Cerebellar cortex (tissue), 1 donor: Measurements from ENCODE around the gene DMXL2.

Source experiments
- DNase-seq: peaks from one replicate; pipeline ENCODE4 v3.0.0-alpha.2; 2015; ENCODE audit warnings: low spot score

Gene DMXL2

DNA sequence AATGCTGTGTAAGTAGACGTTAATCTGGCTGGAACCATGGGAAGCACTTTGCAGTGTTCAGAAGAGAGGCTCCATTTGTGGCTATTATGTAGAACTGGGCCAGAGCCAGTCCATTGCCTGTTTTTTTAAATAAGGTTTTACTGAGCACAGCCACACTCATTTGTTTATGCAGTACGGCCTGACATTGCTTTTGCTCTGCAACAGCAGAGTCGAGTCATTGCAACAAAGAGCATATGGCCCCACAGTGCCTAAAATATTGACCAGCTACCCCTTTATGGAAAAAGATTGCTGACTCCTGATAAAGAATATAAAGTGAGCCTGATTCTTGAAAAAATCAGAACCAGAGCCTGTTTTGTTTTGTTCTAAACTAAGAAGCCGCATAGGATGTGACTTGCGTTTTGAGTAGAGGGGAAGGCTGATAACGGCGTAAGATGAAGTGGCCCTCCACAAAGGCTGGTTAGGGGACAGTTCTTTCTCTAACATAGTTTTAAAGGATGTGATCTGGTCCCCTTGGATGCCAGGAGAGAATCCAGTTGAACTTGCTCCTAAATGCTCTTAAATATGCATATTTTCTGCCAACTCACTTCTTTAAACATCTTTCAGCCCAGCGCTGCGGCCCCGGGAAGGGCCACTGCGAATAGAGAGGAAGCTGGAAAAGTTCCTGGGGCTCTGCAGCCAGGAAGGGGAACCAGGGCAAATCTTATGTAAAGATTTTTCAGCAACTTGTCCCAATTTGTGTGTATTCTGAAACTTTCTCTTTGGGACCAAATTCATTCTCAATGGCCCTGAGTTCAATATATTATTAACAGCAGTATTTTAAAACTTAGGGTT, 216.7 kb downstream of the DMXL2 start:
- DNase-seq, result no peak

DNA sequence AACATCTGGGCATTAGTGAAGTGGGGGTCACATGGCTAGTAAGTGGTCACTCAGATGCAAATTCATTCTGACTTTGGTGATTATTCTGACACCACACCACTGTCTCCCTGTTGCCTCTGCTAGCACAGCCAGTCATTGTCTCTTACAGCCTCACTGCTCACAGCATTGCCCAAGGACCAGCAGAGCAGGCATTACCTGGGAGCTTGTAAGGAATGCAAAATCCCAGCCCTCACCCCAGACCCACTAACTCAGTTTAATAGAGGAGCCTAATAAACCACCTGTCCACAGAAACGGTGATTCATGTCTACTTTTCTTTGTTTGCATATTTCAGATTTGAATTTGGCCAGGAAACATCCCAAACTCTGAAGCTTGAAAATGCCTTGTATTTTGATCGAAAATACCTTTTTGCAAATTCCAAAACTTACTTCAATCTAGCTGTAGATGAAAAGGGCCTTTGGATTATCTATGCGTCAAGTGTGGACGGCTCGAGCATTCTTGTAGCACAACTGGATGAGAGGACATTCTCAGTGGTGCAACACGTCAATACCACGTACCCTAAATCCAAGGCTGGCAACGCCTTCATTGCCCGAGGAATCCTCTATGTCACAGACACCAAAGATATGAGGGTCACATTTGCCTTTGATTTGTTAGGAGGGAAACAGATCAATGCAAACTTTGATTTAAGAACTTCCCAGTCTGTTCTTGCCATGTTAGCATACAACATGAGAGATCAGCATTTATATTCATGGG, 218.4 kb downstream of the DMXL2 start:
- no peak for DNase-seq

DNA sequence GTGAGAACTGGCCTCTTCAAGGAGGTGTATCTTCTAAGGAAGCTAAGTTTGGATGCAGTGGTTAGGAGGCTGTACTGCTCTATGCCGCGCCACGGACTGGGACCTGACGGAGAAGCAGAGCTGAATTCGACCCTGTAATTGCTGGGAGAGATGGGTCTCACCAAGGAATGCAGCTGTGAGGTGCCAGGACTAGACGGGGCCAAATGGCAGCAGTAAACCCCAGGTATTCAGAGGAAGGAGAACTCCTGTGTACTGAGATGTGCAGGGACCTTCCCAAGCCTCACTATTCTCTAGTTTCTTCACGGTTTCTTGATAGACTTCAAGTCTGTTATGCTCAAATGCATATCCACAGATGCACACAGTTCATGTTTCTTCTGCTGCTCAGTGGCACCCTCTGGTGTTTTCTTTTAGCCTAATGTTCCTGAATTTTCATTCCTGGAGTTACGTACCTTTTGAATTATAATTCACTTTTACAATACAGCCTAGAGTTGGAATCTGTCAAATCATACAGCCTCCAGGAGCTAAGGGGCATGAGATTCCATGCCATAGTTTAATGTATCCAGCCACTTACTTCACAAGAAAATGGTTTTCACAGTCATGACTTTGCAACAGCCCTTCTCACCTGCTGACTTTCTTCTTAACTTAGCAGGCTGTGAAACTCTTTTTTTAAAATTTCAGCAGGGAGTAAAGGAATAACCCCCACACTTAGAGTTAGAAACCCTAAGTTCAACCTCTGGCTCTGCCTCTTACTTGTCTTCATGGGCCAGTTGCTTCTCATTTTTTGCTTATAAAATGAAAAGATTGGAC, 219.3 kb downstream of the DMXL2 start:
- peak; percentile 41 for DNase-seq

DNA sequence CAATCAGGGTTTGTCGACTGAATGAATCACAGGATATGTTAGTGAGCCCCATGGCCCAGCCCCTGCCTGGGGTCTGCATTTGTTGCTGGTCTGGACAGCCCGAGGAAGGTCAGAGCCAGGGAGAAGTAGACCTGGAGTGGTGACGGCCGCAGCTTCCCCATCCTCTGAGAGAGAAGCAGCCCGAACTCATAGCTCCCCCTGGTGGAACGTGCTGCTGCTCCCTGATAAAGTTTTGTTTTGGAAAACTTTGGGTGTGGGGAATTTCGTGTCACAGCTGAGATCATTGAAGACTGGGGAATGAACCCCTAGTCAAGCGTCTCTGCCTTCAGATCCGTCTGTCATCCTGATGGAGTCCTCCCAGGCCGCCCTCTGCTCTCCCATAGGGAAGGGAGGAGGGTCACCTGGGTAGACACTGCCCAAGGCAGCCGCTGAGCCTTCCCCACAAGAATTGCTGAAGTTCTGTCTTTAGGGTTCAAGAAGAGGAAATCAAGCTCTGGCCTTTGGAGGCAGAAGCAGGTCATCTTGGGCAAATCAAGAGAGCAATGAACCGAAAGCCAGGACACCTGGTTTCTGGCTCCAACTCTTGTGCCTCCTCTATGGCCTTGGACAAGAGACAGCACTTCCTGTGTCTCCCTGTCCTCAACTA, 220.6 kb downstream of the DMXL2 start:
- no peak for DNase-seq

GRCh38 chr15:51401051-51401780, 221.4 kb downstream of the DMXL2 start:
- DNase-seq, result no peak

GRCh38 chr15:51398626-51399025, 223.9 kb downstream of the DMXL2 start:
- DNase-seq, result no peak
